DOHH2 (cell line): ENCODE data around the gene ANXA3.

ENCODE experiments used
- EZH2phosphoT487 ChIP-seq: fragments of 200-600 bp; sonication (generic); IDR thresholded peaks from 2 replicates; pipeline ENCODE4 v1.6.1; 2017; ENCODE audit warnings: borderline replicate concordance, mild to moderate bottlenecking, antibody characterized with exemption, low read length, moderate library complexity, mixed read lengths
- TF ChIP-seq, protein P1 (sequence below): fragments of 200-600 bp; sonication (generic); IDR thresholded peaks from one replicate; pipeline ENCODE4 v1.5.1; 2014; ENCODE audit warnings: antibody characterized with exemption, mild to moderate bottlenecking, low read depth, low read length; ENCODE audit not compliant: poor library complexity, severe bottlenecking

DNA sequence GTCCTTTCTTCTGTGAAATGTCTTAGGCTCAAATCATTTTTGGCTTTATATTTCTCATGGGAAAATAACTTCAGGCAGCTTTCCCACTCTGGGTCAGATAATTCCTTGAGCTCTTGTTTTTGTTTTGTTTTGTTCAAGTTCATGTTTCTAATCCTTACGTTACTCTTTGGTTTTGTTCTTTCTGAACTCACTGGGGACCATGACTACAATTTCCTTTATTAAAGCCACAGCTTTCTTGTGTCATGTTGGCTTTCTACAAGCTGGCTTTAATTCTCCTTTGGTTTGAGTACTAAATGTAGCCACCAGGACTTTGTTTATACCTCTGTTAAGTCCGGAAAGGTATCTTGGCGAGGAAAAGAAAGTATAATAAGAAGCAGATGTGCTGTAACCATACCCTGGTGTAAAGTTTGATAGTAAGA, 30.8 kb upstream of the ANXA3 start:
- TF ChIP-seq, protein P1, sequence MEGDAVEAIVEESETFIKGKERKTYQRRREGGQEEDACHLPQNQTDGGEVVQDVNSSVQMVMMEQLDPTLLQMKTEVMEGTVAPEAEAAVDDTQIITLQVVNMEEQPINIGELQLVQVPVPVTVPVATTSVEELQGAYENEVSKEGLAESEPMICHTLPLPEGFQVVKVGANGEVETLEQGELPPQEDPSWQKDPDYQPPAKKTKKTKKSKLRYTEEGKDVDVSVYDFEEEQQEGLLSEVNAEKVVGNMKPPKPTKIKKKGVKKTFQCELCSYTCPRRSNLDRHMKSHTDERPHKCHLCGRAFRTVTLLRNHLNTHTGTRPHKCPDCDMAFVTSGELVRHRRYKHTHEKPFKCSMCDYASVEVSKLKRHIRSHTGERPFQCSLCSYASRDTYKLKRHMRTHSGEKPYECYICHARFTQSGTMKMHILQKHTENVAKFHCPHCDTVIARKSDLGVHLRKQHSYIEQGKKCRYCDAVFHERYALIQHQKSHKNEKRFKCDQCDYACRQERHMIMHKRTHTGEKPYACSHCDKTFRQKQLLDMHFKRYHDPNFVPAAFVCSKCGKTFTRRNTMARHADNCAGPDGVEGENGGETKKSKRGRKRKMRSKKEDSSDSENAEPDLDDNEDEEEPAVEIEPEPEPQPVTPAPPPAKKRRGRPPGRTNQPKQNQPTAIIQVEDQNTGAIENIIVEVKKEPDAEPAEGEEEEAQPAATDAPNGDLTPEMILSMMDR: no peak
- no peak for TF ChIP-seq EZH2phosphoT487
